ENCODE data around the gene DGUOK.

- TF ChIP-seq CTCF (IDR thresholded peaks at IDR 0.05; ENCODE audit: low read depth, low read length) (no peak), EZH2phosphoT487 (IDR thresholded peaks at IDR 0.05; ENCODE audit: low read depth) (no peak)
Measured at GRCh38 chr2:74007121-74007520, 80.4 kb downstream of the DGUOK start.

All from OCI-LY3 (cell line).